GM12878 (cell line): ENCODE data around the gene TMOD2. TPM values are rescaled to one million over a fixed set of nuclear protein-coding genes. Genes with fewer than 3 reads are reported as not detected.

ENCODE experiments used
- ATAC-seq: fragments of 200-7000 bp; cut with Tn5 transposase; 3 replicates; pipeline ENCODE4 v1.9.1; 2020; ENCODE audit warnings: mild to moderate bottlenecking, moderate library complexity
- BruUV-seq: library from RNA; stranded (reverse); fragments of 400-500 nt; replicated peaks from 2 replicates; lab custom pipeline; 2021; lab: Mats Ljungman, UMichigan
- CTCF ChIA-PET: fragments of 300-600 bp; sonication (Branson Sonifier 250); formaldehyde crosslinking; extraction: SDS; loops from one replicate; lab custom pipeline; 2021; ENCODE audit warnings: inconsistent platforms; lab: Yijun Ruan, JAX
- POLR2A ChIA-PET: fragments of 350-600 bp; formaldehyde crosslinking; extraction: SDS; loops from one replicate; lab custom pipeline; 2021; ENCODE audit warnings: inconsistent platforms; lab: Charles Lee
- RAD21 ChIA-PET: fragments of 300-600 bp; sonication (Branson Sonifier 250); formaldehyde crosslinking; loops from one replicate; lab custom pipeline; 2023; ENCODE audit warnings: antibody characterized with exemption; ENCODE audit not compliant: unreplicated experiment; lab: Charles Lee
- SMC1A ChIA-PET: fragments of 300-600 bp; sonication (Branson Sonifier 250); formaldehyde crosslinking; loops from one replicate; lab custom pipeline; 2023; ENCODE audit not compliant: unreplicated experiment, uncharacterized antibody; lab: Charles Lee
- DNase-seq: peaks from one replicate; pipeline ENCODE4 v3.0.0-alpha.2; 2011; ENCODE audit warnings: low read depth, low spot score
- FAIRE-seq: peaks from 3 replicates; lab custom pipeline; 2011; peaks lifted over from hg19 to GRCh38; lab: Jason Lieb, UNC
- H2AFZ ChIP-seq: 2 replicates; pipeline ENCODE4 v1.6.0; 2011; ENCODE audit warnings: low read depth, low read length, control low read depth; ENCODE audit not compliant: control insufficient read depth
- H3K27ac ChIP-seq: 2 replicates; pipeline ENCODE4 v1.5.1; 2011; ENCODE audit warnings: control low read depth; ENCODE audit not compliant: control insufficient read depth, insufficient read depth
- H3K27me3 ChIP-seq, 2 experiments: replicated peaks in 1 of 2; 2 replicates each; pipeline versions ENCODE4 v1.6.0 to v1.6.1; 2011; ENCODE audit warnings: low read length in 1 of 2; ENCODE audit not compliant: control insufficient read depth in 2 of 2, insufficient read depth in 2 of 2
- H3K36me3 ChIP-seq, 2 experiments: 2 replicates each; pipeline ENCODE4 v1.5.1; 2011; ENCODE audit warnings: low read length in 1 of 2; ENCODE audit not compliant: control insufficient read depth in 2 of 2, insufficient read depth in 2 of 2
- H3K4me1 ChIP-seq: 2 replicates; pipeline ENCODE4 v1.6.1; 2011; ENCODE audit warnings: mild to moderate bottlenecking, low read length, moderate library complexity, mixed read lengths; ENCODE audit not compliant: control insufficient read depth, insufficient read depth
- H3K4me2 ChIP-seq: 2 replicates; pipeline ENCODE4 v1.6.0; 2011; ENCODE audit warnings: control low read depth; ENCODE audit not compliant: control insufficient read depth, insufficient read depth
- H3K4me3 ChIP-seq: fragments of 200-600 bp; sonication (generic); 2 replicates; pipeline ENCODE4 v1.5.1; 2016
- H3K79me2 ChIP-seq: 2 replicates; pipeline ENCODE4 v1.6.0; 2011; ENCODE audit warnings: low read length; ENCODE audit not compliant: control insufficient read depth, insufficient read depth
- H3K9ac ChIP-seq: 2 replicates; pipeline ENCODE4 v1.8.0; 2011; ENCODE audit warnings: low read length, control low read depth, mixed read lengths; ENCODE audit not compliant: control insufficient read depth, insufficient read depth
- H3K9me3 ChIP-seq: replicated peaks from 3 replicates; pipeline ENCODE4 v1.5.1; 2011; ENCODE audit warnings: mild to moderate bottlenecking, low read length; ENCODE audit not compliant: control insufficient read depth, insufficient read depth
- H4K20me1 ChIP-seq: 2 replicates; pipeline ENCODE4 v1.6.0; 2011; ENCODE audit not compliant: control insufficient read depth, insufficient read depth
- BHLHE40 ChIP-seq, 2 experiments: fragments of 450-650 bp in 1 of 2; IDR thresholded peaks; 2 replicates each; pipeline ENCODE4 v1.6.1; 2011 to 2017; ENCODE audit warnings: low read depth in 2 of 2, borderline replicate concordance in 1 of 2, improper control_type of control experiment in 1 of 2, low read length in 1 of 2, mild to moderate bottlenecking in 1 of 2
- BMI1 ChIP-seq: fragments of 450-650 bp; IDR thresholded peaks from 2 replicates; pipeline ENCODE4 v1.6.1; 2016; ENCODE audit warnings: mild to moderate bottlenecking, moderate library complexity, borderline replicate concordance
- EGR1 ChIP-seq, 2 experiments: IDR thresholded peaks; 1 replicate in 1 of 2; 2 replicates in 1 of 2; pipeline ENCODE4 v1.6.1; 2011 to 2012; ENCODE audit warnings: low read depth in 2 of 2, low read length in 2 of 2, borderline replicate concordance in 1 of 2, mild to moderate bottlenecking in 1 of 2, moderate library complexity in 1 of 2
- POLR2AphosphoS5 ChIP-seq: IDR thresholded peaks from 2 replicates; pipeline ENCODE4 v1.6.1; 2011; ENCODE audit warnings: mild to moderate bottlenecking, low read length, inconsistent platforms
- SPI1 ChIP-seq: IDR thresholded peaks from 2 replicates; pipeline ENCODE4 v1.6.1; 2011; ENCODE audit warnings: low read depth, mild to moderate bottlenecking, low read length, moderate library complexity, borderline replicate concordance; ENCODE audit not compliant: insufficient read depth
- WGBS: methylation state at CpG from one replicate; pipeline ENCODE4 v1.1.6; 2016; ENCODE audit warnings: low lambda C conversion rate; ENCODE audit not compliant: insufficient replicate concordance, insufficient coverage; ENCODE audit errors: missing lambda C conversion rate; 5-methylcytosine and 5-hydroxymethylcytosine counted together
- in situ Hi-C: fragments of 300-500 bp; cut with MboI; formaldehyde crosslinking; loops from 9 replicates; pipeline ENCODE4 v1.14.3; 2018; ENCODE audit warnings: mixed read lengths
- intact Hi-C: fragments of 100-400 bp; cut with micrococcal nuclease; formaldehyde crosslinking; loops from one replicate; pipeline ENCODE4 v1.14.2; 2022; ENCODE audit not compliant: unreplicated experiment
- polyA plus RNA-seq, 11 experiments: library from polyadenylated mRNA; depleted of rRNA in 4 of 11; unstranded in 6 of 11; stranded (reverse) in 5 of 11; fragments of >200 nt; fragmentation: Nextera tagmentation in 4 of 11; fragmentation: Illumina TruSeq in 1 of 11; extraction: Ambion mirVana in 4 of 11; extraction: Trizol in 1 of 11; gene quantifications; 1 replicate in 1 of 11; 2 replicates in 10 of 11; pipeline versions ENCODE4 v1.2.1 to v1.2.3, GENCODE V29; 2011 to 2016; ENCODE audit warnings: inconsistent platforms in 2 of 11, missing spikeins in 2 of 11, low read depth in 1 of 11
- total RNA-seq, 4 experiments: library from RNA; depleted of rRNA in 3 of 4; stranded (reverse); fragments of >200 nt in 3 of 4; fragmentation: Illumina TruSeq in 1 of 4; extraction: Trizol in 1 of 4; gene quantifications; 2 replicates each; pipeline versions ENCODE4 v1.2.1 to v1.2.3, GENCODE V29; 2013 to 2021

The TMOD2 gene
- total and polyA plus RNA-seq, 10 of the 15 experiments (the other 5 are each of a cell fraction or from before 2014, with no cell fraction given) = 0.61 to 15.2 (median 6.3) TPM

DNA sequence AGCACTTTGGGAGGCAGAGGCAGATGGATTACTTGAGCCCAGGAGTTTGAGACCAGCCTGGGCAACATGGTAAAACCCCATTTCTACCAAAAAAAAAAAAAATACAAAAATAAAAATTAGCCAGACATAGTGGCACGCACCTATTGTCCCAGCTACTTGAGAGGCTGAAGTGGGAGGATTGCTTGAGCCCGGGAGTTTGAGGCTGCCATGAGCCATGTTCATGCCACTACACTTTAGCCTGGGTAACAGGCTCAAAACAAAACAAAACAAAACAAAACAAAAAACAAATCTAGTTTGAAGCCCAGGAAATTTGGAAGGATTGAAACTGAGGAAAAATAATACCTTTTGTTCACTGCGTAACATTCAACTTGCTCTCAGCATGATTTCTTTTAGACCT lies 94.7 kb downstream of the TMOD2 start:
- H3K4me2 ChIP-seq = peak overlapping the region; percentile 46; the same call in 1 of the 2 replicates
- ChIA-PET POLR2A (interaction anchor here (1.4 kb wide), 1 partner anchor 10 kb away, joined by 8 read pairs; no protein-coding TSS in a partner anchor), RAD21 (interaction anchor here (1.5 kb wide), 1 partner anchor 16 kb away, joined by 3 read pairs; no protein-coding TSS in a partner anchor), CTCF (interaction anchor here (1.1 to 2.9 kb wide), 7 partner anchors 10 to 293 kb away, joined by 3 to 13 read pairs (median 4); no protein-coding TSS in a partner anchor), SMC1A (interaction anchor here (1.5 to 6.5 kb wide), 2 partner anchors 8 to 38 kb away, joined by 4 to 44 read pairs; no protein-coding TSS in a partner anchor)
- BruUV-seq = no TSS peak
- no peaks in the 10 kb centered on the region; a peak in 1 of 4 replicates for H3K36me3 ChIP-seq
- H3K27ac ChIP-seq = no peak overlapping the region
- H3K79me2 ChIP-seq = peaks cover 87% of the 10 kb centered on the region
- WGBS = 98% methylated on average over 3 of the region's 3 CpGs
- H3K27me3 ChIP-seq = no peaks in the 10 kb centered on the region
- DNase-seq (no peak), ATAC-seq (no peak), FAIRE-seq (no peak)
- TF ChIP-seq POLR2AphosphoS5 (no peak), BMI1 (no peak), BHLHE40 (IDR thresholded peaks at IDR 0.05; ENCODE audit: borderline replicate concordance in 1 of 2, low read depth in 2 of 2, low read length in 1 of 2) (no peak), SPI1 (no peak), EGR1 (IDR thresholded peaks at IDR 0.05; ENCODE audit: borderline replicate concordance in 1 of 2, low read depth in 2 of 2, low read length in 2 of 2) (no peak)
- no peak overlapping the region for H3K9ac ChIP-seq
- H3K4me1 ChIP-seq = peaks cover 24% of the 10 kb centered on the region
- in situ Hi-C loops (no loop called here), intact Hi-C loops (no loop called here)
- H3K9me3 ChIP-seq = no peaks in the 10 kb centered on the region
- H2AFZ ChIP-seq = no peak overlapping the region
- no peaks in the 10 kb centered on the region for H4K20me1 ChIP-seq
- H3K4me3 ChIP-seq = no peak overlapping the region
